ENCODE results near the gene ELAC2. TPM values are rescaled to one million over a fixed set of nuclear protein-coding genes. Genes with fewer than 3 reads are reported as not detected.

ELAC2 gene
- total RNA-seq, 1 experiment from 2014 or later, result 64.4 TPM

DNA sequence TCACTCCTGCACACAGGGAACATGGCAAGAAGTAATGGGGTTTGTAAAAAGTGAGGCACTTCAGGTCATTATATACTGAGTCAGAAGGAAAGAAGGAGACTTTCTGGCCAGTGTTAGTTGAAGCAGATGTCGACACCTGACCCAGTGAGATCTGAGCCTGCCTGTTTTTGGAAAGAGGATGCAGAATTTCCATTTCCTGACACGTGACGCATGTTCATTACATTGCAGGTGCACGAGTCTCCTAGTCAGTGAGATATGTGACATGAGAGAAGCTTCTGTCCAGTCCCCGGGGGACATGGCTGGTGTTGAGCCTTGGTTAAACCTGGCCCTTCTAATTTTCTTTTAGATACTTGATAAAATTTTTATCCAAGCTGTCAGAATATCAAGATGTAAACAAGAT is 62.3 kb downstream of the ELAC2 start:
- intact Hi-C loops (cut with micrococcal nuclease; ENCODE audit: unreplicated experiment), result no loop called here
- CTCF ChIA-PET, result no interaction called here
- Histone ChIP-seq H3K9me3 (ENCODE audit: low read depth, low read length, poor library complexity, severe bottlenecking) (no peaks in the 10 kb centered on the region), H3K27ac (ENCODE audit: low read depth, low read length, poor library complexity, severe bottlenecking) (no peak overlapping the region), H3K27me3 (replicated peaks; ENCODE audit: insufficient read depth, low read depth, low read length, poor library complexity) (no peaks in the 10 kb centered on the region), H3K4me3 (ENCODE audit: low read depth, low read length, poor library complexity, severe bottlenecking) (no peak overlapping the region), H3K4me1 (ENCODE audit: insufficient read depth, low read length, poor library complexity, severe bottlenecking) (no peaks in the 10 kb centered on the region), H3K36me3 (ENCODE audit: insufficient read depth, low read length, poor library complexity, severe bottlenecking) (no peaks in the 10 kb centered on the region)
- no peak for DNase-seq (ENCODE audit: low spot score)
- POLR2A ChIA-PET (ENCODE audit: low non-redundant PET), result no interaction called here
- TF ChIP-seq, protein P1, sequence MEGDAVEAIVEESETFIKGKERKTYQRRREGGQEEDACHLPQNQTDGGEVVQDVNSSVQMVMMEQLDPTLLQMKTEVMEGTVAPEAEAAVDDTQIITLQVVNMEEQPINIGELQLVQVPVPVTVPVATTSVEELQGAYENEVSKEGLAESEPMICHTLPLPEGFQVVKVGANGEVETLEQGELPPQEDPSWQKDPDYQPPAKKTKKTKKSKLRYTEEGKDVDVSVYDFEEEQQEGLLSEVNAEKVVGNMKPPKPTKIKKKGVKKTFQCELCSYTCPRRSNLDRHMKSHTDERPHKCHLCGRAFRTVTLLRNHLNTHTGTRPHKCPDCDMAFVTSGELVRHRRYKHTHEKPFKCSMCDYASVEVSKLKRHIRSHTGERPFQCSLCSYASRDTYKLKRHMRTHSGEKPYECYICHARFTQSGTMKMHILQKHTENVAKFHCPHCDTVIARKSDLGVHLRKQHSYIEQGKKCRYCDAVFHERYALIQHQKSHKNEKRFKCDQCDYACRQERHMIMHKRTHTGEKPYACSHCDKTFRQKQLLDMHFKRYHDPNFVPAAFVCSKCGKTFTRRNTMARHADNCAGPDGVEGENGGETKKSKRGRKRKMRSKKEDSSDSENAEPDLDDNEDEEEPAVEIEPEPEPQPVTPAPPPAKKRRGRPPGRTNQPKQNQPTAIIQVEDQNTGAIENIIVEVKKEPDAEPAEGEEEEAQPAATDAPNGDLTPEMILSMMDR (conservative IDR thresholded peaks at IDR 0.05; ENCODE audit: low read depth, low read length), result no peak
- TF ChIP-seq EZH2 (IDR thresholded peaks at IDR 0.05; ENCODE audit: borderline replicate concordance, low read depth, low read length, poor library complexity, severe bottlenecking), result no peak
- BruUV-seq (replicated peaks), result no TSS peak

DNA sequence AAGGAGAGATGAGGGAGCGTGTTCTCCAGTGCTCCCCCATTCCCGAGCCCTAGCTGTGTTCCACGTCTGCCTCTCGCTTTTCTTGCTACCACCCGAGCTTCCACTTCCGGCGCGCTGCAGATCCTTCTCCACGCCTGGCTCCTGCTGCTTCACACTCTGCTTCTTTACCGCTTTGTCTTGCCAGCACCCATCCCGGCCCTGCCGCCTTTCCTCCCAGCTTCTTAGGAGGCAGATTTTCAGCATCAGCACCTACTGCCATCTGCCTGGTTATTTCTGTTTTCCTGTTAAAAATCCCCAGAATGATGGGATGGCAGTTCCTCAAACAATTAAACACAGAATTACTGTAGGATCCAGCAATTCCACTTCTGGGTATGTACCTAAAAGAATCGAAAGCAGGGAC is 64.7 kb downstream of the ELAC2 start:
- TF ChIP-seq, protein P1 (conservative IDR thresholded peaks at IDR 0.05; ENCODE audit: low read depth, low read length), result no peak
- TF ChIP-seq EZH2 (IDR thresholded peaks at IDR 0.05; ENCODE audit: borderline replicate concordance, low read depth, low read length, poor library complexity, severe bottlenecking), result no peak
- POLR2A ChIA-PET (ENCODE audit: low non-redundant PET), result no interaction called here
- BruUV-seq (replicated peaks), result no TSS peak
- Histone ChIP-seq H3K4me3 (ENCODE audit: low read depth, low read length, poor library complexity, severe bottlenecking) (no peak overlapping the region), H3K27me3 (replicated peaks; ENCODE audit: insufficient read depth, low read depth, low read length, poor library complexity) (no peaks in the 10 kb centered on the region), H3K9me3 (ENCODE audit: low read depth, low read length, poor library complexity, severe bottlenecking) (no peaks in the 10 kb centered on the region), H3K27ac (ENCODE audit: low read depth, low read length, poor library complexity, severe bottlenecking) (no peak overlapping the region), H3K36me3 (ENCODE audit: insufficient read depth, low read length, poor library complexity, severe bottlenecking) (no peaks in the 10 kb centered on the region), H3K4me1 (ENCODE audit: insufficient read depth, low read length, poor library complexity, severe bottlenecking) (no peaks in the 10 kb centered on the region)
- CTCF ChIA-PET, result no interaction called here
- intact Hi-C loops (cut with micrococcal nuclease; ENCODE audit: unreplicated experiment), result no loop called here
- DNase-seq (ENCODE audit: low spot score), result no peak

DNA sequence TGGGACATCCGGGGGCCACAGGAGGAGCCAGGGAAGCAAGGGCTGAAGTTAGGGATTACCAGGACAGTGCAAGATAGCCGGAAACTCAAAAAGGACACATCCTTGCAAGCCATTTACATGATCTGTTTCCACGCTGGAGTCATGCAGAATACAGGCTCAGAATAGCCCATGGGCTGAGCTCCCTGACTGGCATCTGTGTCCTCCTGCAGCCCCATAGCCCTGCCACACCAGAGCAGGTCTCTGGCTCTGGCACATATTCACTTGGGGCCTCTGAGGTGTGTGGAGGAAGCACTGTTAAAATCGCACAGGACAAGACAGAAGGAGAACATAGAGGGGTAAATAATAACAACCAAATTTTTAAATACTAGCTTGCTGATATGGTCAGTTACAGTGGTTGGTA is 65.8 kb downstream of the ELAC2 start:
- no peaks in the 10 kb centered on the region for H3K27me3 ChIP-seq (replicated peaks; ENCODE audit: insufficient read depth, low read depth, low read length, poor library complexity)
- no peaks in the 10 kb centered on the region for H3K36me3 ChIP-seq (ENCODE audit: insufficient read depth, low read length, poor library complexity, severe bottlenecking)
- no peak for DNase-seq (ENCODE audit: low spot score)
- POLR2A ChIA-PET (ENCODE audit: low non-redundant PET), result no interaction called here
- intact Hi-C loops (cut with micrococcal nuclease; ENCODE audit: unreplicated experiment), result no loop called here
- TF ChIP-seq, protein P1 (conservative IDR thresholded peaks at IDR 0.05; ENCODE audit: low read depth, low read length), result no peak
- no peak for TF ChIP-seq EZH2 (IDR thresholded peaks at IDR 0.05; ENCODE audit: borderline replicate concordance, low read depth, low read length, poor library complexity, severe bottlenecking)
- H3K4me1 ChIP-seq (ENCODE audit: insufficient read depth, low read length, poor library complexity, severe bottlenecking), result no peaks in the 10 kb centered on the region
- no peak overlapping the region for H3K27ac ChIP-seq (ENCODE audit: low read depth, low read length, poor library complexity, severe bottlenecking)
- no peak overlapping the region for H3K4me3 ChIP-seq (ENCODE audit: low read depth, low read length, poor library complexity, severe bottlenecking)
- CTCF ChIA-PET, result no interaction called here
- no TSS peak for BruUV-seq (replicated peaks)
- no peaks in the 10 kb centered on the region for H3K9me3 ChIP-seq (ENCODE audit: low read depth, low read length, poor library complexity, severe bottlenecking)

Measured in A673 (cell line).